GM12801 (cell line): ENCODE results near the gene TFAP2C.

Source experiments
- TF ChIP-seq, protein P1 (sequence below): IDR thresholded peaks from one replicate; pipeline ENCODE4 v1.5.1; 2011; ENCODE audit warnings: control low read depth; ENCODE audit not compliant: insufficient read length; ENCODE audit errors: extremely low read depth

The TFAP2C gene

DNA sequence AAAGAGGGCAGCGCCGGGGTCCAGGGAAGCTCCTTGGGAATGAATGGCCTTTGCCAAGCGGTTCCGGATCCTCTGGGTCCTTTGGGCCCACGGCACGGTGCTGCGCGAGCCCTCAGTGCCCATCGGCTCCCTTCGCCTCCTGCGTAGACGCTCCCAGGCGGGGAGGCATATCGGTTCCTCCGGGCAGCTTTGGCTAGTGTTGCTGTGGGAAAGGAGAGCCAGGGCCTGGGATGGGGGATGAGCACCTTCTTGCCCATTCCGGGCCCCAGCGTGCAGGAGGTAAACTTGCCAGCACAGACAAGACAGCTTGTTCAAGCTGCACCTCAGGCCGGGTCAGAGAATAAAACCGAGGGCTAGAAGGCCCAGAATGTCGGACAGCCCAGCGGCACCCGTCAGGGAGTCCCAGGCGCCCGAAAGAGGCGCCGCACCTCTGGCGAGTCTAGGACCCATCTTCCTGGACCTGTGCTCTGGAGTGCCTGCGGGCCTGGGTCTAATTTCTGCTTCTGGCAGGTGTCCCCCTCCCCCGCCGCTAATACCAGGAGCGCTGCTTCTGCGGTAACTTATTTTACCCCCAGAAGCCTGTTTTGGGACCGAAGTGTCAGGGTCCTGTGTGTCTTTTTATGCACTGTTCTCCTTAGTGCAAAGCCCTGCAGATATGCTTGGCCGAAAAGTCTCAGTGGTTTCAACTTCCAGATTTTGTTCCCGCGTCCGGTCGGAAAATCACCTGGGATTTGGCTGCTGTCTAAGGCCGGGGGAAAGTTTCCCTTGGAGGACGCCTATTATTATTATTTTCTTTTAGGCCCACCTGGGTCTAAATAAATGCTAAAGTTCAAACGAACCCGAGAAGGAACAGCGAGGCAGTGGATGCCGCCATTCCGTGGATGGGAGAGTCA, 1.7 kb upstream of the TFAP2C start:
- TF ChIP-seq, protein P1, sequence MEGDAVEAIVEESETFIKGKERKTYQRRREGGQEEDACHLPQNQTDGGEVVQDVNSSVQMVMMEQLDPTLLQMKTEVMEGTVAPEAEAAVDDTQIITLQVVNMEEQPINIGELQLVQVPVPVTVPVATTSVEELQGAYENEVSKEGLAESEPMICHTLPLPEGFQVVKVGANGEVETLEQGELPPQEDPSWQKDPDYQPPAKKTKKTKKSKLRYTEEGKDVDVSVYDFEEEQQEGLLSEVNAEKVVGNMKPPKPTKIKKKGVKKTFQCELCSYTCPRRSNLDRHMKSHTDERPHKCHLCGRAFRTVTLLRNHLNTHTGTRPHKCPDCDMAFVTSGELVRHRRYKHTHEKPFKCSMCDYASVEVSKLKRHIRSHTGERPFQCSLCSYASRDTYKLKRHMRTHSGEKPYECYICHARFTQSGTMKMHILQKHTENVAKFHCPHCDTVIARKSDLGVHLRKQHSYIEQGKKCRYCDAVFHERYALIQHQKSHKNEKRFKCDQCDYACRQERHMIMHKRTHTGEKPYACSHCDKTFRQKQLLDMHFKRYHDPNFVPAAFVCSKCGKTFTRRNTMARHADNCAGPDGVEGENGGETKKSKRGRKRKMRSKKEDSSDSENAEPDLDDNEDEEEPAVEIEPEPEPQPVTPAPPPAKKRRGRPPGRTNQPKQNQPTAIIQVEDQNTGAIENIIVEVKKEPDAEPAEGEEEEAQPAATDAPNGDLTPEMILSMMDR = no peak

DNA sequence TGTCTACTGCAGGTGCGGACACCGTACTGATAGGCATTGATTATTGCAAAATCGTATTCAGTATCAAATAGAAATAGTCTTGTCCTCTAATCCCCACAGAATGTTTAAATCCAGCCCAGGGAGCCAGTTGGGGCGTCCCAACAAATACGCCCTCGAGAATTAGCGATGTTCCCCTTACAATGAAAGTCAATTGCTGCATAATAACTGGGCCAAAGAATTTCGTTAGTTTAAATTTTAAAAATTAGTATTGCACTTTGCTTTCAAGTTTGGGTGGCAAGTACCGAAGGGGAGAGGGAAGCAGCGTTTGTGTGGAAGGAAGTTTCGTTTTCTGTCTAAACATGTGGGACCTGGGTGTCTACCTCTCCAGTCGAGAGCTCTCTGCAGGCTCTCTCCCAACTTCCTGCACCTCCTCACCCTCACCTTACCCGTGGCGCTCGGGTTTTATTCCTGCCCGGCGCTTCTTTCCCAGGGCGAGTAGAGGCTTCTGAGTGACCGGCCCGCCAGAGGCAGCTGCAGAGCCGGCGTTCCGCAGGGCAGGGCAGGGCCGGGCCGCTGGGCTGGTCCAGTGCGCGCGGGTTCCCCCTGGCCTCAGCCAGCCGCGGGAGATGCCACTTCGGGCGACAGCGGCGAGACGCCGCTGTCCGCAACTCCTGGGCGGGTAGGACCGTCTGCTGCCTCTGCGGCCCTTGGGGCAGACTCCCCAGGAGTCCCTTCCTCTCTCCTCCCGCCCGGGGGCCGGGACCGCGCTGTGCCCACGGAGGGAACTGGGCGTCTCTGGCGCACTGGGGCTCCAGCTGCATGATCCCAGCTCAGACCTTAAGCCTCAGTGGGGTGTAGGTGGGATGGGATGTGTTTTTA, 862 bp upstream of the TFAP2C start:
- TF ChIP-seq, protein P1 = no peak

DNA sequence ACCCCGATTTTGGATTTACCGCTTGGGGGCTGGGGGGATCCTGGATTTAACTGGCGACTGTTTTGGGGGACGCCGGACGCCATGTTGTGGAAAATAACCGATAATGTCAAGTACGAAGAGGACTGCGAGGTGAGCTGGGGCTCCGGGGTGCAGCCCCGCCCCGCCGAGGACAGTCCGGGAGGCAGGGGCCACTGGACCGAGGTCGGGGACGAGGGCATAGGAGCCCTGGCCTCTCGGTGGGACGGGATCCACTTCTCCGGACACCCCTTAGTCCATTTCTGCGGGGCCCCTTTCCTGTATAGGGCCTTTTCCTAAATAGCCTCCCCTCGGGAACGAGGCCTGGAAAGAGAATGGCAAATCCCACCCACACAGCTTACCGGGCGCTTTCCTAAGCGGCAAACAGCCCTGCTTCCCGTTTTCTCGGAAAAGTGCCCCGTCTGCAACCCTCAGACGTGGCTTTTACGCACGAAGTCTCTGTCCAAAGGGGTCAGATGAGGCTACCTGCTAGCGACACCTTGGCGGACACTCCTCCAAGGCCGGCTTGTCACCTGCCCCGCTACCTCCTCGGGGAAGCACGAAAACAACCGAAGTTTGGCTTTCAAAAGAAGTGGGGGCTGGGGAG, 469 bp downstream of the TFAP2C start:
- TF ChIP-seq, protein P1 = no peak

DNA sequence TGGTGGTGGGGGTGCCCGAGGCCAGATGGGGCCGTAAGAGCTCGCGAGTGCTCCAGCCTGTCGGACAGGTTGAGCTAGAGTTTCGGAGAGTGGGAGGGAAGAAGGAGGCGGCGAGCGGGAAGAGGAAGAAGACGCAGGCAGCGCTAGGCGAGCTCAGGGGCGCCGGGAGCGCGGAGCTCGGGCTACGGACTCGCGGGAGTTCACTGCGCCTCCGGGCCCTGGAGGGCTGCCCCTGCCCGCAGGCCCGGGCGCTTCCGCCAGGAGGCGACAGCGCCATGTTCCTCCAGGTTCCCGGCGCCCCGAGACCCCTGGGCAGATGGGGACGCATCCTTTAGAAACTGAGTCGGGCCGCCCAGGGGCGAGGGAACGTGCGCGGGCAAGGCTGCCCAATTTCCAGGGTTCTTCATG, 984 bp downstream of the TFAP2C start:
- TF ChIP-seq, protein P1 = no peak

DNA sequence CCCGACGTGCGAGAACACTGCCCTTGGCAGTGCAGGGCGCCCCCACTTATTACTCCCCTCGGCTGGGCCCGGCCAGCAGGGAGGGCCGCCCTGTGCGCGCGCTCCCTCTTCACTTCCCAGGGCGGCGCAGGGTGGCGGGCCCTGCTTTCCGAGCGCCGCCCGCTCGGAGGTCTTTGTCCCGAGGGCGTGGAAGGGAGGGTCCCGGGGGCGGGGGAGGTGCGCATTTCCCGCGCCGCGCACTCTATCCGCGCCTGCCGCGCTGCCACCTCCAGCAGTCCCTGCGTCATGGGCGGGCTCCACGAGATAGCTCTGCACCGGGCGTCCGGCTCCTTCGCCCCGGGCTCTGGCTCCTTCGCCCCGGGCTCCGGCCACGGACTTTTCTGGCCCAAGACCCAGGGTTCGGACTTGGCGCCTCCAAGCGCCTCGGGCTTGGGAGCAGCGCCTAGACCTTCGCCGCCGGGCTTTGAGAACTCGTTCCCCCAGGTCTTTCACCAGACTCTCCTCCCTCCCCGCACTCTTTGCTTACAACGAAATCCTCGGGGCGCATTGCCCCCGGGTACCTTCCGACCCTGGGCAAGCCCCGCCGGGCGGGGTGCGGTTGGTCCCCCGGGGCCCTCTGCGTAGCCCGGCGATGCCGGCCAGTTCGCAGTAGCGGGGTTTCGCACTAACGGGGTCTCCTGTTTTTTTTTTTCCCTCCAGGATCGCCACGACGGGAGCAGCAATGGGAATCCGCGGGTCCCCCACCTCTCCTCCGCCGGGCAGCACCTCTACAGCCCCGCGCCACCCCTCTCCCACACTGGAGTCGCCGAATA, 1.6 kb downstream of the TFAP2C start:
- TF ChIP-seq, protein P1 = no peak

DNA sequence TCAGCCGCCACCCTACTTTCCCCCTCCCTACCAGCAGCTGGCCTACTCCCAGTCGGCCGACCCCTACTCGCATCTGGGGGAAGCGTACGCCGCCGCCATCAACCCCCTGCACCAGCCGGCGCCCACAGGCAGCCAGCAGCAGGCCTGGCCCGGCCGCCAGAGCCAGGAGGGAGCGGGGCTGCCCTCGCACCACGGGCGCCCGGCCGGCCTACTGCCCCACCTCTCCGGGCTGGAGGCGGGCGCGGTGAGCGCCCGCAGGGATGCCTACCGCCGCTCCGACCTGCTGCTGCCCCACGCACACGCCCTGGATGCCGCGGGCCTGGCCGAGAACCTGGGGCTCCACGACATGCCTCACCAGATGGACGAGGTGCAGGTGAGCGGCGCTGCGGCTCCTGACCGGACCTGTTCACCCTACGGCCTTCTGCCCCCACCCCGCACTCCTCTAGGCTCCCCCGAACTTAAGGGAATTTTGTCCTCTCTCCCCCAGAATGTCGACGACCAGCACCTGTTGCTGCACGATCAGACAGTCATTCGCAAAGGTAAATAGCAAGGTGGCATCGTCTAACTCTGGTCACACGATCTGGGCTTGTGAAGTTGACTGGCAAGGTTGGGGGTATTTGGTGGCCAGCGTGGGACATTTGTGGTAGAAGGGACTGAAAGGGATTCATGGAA, 2.3 kb downstream of the TFAP2C start:
- TF ChIP-seq, protein P1 = no peak
